Sigmoid colon (tissue), 7 donors: ENCODE data around the gene FTL. TPM values are rescaled to one million over a fixed set of nuclear protein-coding genes. Genes with fewer than 3 reads are reported as not detected.

Experiments used
- DNase-seq: peaks from one replicate; pipeline ENCODE4 v3.0.0-alpha.2; 2019
- H3K27ac ChIP-seq, 4 donors: fragments of 200-600 bp; sonication (generic); one replicate each; pipeline ENCODE4 v1.5.1; 2016 to 2019; ENCODE audit warnings: mild to moderate bottlenecking in 1 of 4
- H3K27me3 ChIP-seq, 3 donors: fragments of 200-600 bp; sonication (generic); one replicate each; pipeline ENCODE4 v1.5.1; 2019; ENCODE audit warnings: mild to moderate bottlenecking in 1 of 3
- H3K36me3 ChIP-seq, 4 donors: fragments of 200-600 bp; sonication (generic); one replicate each; pipeline ENCODE4 v1.5.1; 2016 to 2019
- H3K4me1 ChIP-seq, 4 donors: fragments of 200-600 bp; sonication (generic); one replicate each; pipeline ENCODE4 v1.5.1; 2017 to 2019
- H3K4me3 ChIP-seq, 4 donors: fragments of 200-600 bp; sonication (generic); one replicate each; pipeline ENCODE4 v1.5.1; 2017 to 2019; ENCODE audit warnings: mild to moderate bottlenecking in 2 of 4, moderate library complexity in 1 of 4
- H3K9me3 ChIP-seq, 4 donors: fragments of 200-600 bp in 3 of 4; sonication (generic) in 3 of 4; one replicate each; pipeline versions ENCODE4 v1.5.1 to v1.6.1; 2013 to 2019
- EP300 ChIP-seq, 4 donors: sonication (generic); formaldehyde crosslinking; IDR thresholded peaks; one replicate each; pipeline ENCODE4 v1.6.1; 2017; ENCODE audit warnings: antibody characterized with exemption in 4 of 4
- POLR2A ChIP-seq, 2 donors: fragments of 450-650 bp; IDR thresholded peaks; one replicate each; pipeline ENCODE4 v1.6.1; 2016; ENCODE audit warnings: antibody characterized with exemption in 2 of 2, mild to moderate bottlenecking in 2 of 2, moderate library complexity in 2 of 2
- POLR2AphosphoS5 ChIP-seq, 4 donors: sonication (generic); formaldehyde crosslinking; IDR thresholded peaks; one replicate each; pipeline ENCODE4 v1.6.1; 2017; ENCODE audit warnings: antibody characterized with exemption in 4 of 4
- WGBS, 2 donors: extraction: QIAGEN DNeasy Blood & Tissue Kit; methylation state at CpG; one replicate each; pipeline ENCODE4 v1.1.7; 2013; 5-methylcytosine and 5-hydroxymethylcytosine counted together
- intact Hi-C: fragments of 100-400 bp; cut with DNase I; formaldehyde crosslinking; loops from one replicate; pipeline ENCODE4 v1.15.1; 2023
- polyA plus RNA-seq, 3 donors: library from polyadenylated mRNA; stranded (reverse); fragments of 200-250 nt; gene quantifications; one replicate each; pipeline ENCODE4 v1.2.3, GENCODE V29; 2013
- total RNA-seq, 4 donors: library from RNA; depleted of rRNA; stranded (reverse); fragments of >200 nt; gene quantifications; one replicate each; pipeline ENCODE4 v1.1.0, GENCODE V29; 2016
- TF ChIP-seq, protein P1 (sequence below), 4 experiments: fragments of 450-650 bp in 3 of 4; fragments of 200-600 bp in 1 of 4; IDR thresholded peaks; one replicate each; pipeline ENCODE4 v1.5.1; 2016 to 2019; ENCODE audit warnings: antibody characterized with exemption in 4 of 4, mild to moderate bottlenecking in 3 of 4, moderate library complexity in 2 of 4
- donor health status: healthy with polysubstance abuse.
- donor health status: Bipolar disorder and iron deficiency.
- donor health status: healthy.

FTL gene
- total and polyA plus RNA-seq, 7 donors, result 2,871 to 9,923 (median 3,503) TPM

DNA sequence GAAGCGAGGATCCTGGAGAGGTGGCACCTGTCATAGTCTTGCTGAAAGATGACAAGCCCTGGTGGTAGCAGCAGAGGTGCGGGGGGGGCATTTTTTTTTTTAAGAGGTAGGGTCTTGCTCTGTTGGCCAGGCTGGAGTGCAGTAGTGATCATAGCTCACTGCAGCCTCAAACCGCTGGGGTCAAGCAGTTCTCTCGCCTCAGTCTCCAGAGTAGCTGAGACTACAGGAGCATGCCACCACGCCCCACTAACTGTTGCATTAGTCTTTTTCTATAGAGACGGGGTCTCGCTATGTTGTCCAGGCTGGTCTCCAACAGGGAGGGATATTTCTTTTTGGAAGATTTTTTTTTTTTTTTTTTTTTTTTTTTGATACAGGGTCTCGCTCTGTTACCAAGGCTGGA, 7.1 kb upstream of the FTL start:
- Histone ChIP-seq H3K4me3 (no peak overlapping the region), H3K9me3 (no peaks in the 10 kb centered on the region), H3K36me3 (peaks cover 0 to 4% (median 0%) of the 10 kb centered on the region in 4 donors), H3K27ac (no peak overlapping the region), H3K4me1 (peaks cover 0 to 26% (median 23%) of the 10 kb centered on the region in 4 donors), H3K27me3 (no peaks in the 10 kb centered on the region)
- 97 to 98% methylated on average over 8 of the region's 8 CpGs for WGBS, 2 donors
- TF ChIP-seq, protein P1, sequence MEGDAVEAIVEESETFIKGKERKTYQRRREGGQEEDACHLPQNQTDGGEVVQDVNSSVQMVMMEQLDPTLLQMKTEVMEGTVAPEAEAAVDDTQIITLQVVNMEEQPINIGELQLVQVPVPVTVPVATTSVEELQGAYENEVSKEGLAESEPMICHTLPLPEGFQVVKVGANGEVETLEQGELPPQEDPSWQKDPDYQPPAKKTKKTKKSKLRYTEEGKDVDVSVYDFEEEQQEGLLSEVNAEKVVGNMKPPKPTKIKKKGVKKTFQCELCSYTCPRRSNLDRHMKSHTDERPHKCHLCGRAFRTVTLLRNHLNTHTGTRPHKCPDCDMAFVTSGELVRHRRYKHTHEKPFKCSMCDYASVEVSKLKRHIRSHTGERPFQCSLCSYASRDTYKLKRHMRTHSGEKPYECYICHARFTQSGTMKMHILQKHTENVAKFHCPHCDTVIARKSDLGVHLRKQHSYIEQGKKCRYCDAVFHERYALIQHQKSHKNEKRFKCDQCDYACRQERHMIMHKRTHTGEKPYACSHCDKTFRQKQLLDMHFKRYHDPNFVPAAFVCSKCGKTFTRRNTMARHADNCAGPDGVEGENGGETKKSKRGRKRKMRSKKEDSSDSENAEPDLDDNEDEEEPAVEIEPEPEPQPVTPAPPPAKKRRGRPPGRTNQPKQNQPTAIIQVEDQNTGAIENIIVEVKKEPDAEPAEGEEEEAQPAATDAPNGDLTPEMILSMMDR (IDR thresholded peaks at IDR 0.05), result no peak
- no peak for TF ChIP-seq POLR2A (IDR thresholded peaks at IDR 0.05)
- TF ChIP-seq POLR2AphosphoS5 (IDR thresholded peaks at IDR 0.05), result no peak
- TF ChIP-seq EP300 (IDR thresholded peaks at IDR 0.05), result no peak
- DNase-seq, result no peak
- intact Hi-C loops, result loop anchor here (5.0 kb wide), 1 partner anchor 46 kb away; no protein-coding TSS in a partner anchor

DNA sequence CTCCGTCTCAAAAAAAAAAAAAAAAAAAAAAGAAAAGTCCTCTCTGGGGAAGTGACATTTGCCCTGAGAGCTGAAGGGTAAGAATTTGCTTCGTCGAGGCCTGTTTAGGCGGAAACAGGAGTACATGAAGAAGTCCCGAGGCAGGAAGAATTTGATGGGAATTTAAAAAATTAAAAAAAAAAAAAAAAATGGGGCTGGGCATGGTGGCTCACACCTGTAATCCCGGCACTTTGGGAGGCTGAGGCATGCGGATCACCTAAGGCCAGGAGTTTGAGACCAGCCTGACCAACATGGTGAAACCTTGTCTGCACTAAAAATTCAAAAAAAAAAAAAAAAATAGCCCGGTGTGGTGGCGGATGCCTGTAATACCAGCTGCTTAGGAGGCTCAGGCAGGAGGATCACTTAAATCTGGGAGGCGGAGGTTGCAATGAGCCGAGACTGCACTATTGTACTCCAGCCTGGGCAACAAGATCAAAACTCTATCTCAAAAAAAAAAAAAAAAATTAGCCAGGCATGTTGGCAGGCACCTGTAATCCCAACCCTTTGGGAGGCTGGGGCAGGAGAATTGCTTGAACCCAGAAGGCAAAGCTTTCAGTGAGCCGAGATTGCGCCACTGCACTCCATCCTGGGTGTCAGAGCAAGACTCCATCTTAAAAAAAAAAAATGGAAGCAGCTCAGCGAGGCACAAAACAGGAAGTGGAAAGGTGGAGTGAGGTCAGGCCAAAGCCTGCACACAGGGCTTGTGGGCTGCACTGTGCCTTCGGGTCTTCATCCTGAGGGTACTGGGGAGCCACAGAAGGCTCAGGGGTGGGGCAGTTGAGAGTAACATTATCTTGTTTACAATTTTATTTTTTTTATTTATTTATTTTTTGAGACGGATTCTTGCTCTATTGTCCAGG, 5.5 kb upstream of the FTL start:
- DNase-seq, result no peak
- no peaks in the 10 kb centered on the region for H3K27me3 ChIP-seq
- no peak overlapping the region for H3K4me3 ChIP-seq
- H3K4me1 ChIP-seq, result peaks cover 0 to 41% (median 35%) of the 10 kb centered on the region in 4 donors
- TF ChIP-seq POLR2AphosphoS5 (IDR thresholded peaks at IDR 0.05) (no peak), POLR2A (IDR thresholded peaks at IDR 0.05) (no peak)
- H3K9me3 ChIP-seq, result no peaks in the 10 kb centered on the region
- peaks cover 0 to 4% (median 0%) of the 10 kb centered on the region in 4 donors for H3K36me3 ChIP-seq
- no peak overlapping the region for H3K27ac ChIP-seq
- intact Hi-C loops, result loop anchor here (5.0 to 10.0 kb wide), 3 partner anchors 47 to 325 kb away; partner anchors contain the start of gene DBP
- 78 to 79% methylated on average over 16 of the region's 16 CpGs for WGBS, 2 donors

DNA sequence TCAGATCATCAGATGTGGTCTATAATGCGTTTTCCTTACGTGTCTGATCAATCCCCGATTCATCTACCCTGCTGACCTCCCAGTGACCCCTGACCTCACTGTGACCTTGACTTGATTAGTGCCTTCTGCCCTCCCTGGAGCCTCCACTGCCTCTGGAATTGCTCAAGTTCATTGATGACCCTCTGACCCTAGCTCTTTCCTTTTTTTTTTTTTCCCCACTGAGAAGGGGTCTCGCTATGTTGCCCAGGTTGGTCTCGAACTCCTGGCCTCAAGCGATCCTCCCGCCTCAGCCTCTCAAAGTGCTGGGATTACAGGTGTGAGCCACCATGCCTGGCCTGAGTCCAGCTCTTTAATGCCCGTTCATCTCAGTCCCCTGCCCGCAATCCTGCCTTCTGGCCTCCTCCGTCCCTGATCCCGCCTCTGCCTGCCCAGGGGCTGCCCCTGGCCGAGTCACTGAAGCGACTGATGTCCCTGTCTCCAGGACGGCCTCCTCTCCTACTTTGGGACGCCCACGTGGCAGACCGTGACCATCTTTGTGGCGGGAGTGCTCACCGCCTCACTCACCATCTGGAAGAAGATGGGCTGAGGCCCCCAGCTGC, 4.0 kb upstream of the FTL start:
- intact Hi-C loops, result loop anchor here (5.0 to 10.0 kb wide), 2 partner anchors 164 to 326 kb away; partner anchors contain the start of gene DBP
- TF ChIP-seq POLR2AphosphoS5 (IDR thresholded peaks at IDR 0.05), result no peak
- no peak for TF ChIP-seq EP300 (IDR thresholded peaks at IDR 0.05)
- TF ChIP-seq POLR2A (IDR thresholded peaks at IDR 0.05), result no peak
- TF ChIP-seq, protein P1 (IDR thresholded peaks at IDR 0.05), result no peak
- Histone ChIP-seq H3K27me3 (no peaks in the 10 kb centered on the region), H3K36me3 (peaks cover under 1 to 7% (median under 1%) of the 10 kb centered on the region in 4 donors), H3K4me1 (peaks cover 0 to 36% (median 29%) of the 10 kb centered on the region in 4 donors), H3K27ac (peak overlapping the region in 3 of 4 donors; percentile 26 to 98 (median 93)), H3K9me3 (no peaks in the 10 kb centered on the region), H3K4me3 (no peak overlapping the region)
- DNase-seq, result no peak
- WGBS, 2 donors, result 80 to 86% methylated on average over 19 of the region's 19 CpGs

DNA sequence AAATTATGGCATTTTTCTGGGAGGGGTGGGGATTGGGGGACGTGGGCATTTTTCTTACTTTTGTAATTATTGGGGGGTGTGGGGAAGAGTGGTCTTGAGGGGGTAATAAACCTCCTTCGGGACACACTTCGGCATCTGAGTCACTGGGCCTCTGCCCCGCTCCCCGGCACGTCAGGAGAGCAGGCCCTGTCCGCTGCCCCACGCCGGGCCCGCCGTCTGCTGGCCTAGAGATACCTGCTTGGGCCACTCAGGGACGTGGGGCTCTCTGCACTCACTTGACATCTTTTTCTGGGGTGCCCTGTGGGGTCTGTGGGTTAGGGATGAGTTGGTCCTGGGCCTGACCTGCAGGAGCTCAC, 3.5 kb upstream of the FTL start:
- H3K4me1 ChIP-seq, result peaks cover 0 to 38% (median 32%) of the 10 kb centered on the region in 4 donors

More for the DNA sequence above, 3.5 kb upstream of the FTL start:
- Histone ChIP-seq H3K27ac (peak overlapping the region; percentile 91 to 98 (median 95)), H3K27me3 (no peaks in the 10 kb centered on the region), H3K4me3 (no peak overlapping the region), H3K9me3 (no peaks in the 10 kb centered on the region), H3K36me3 (peaks cover 5 to 12% (median 6%) of the 10 kb centered on the region in 4 donors)
- no peak for TF ChIP-seq POLR2AphosphoS5 (IDR thresholded peaks at IDR 0.05)
- no peak for TF ChIP-seq POLR2A (IDR thresholded peaks at IDR 0.05)
- TF ChIP-seq EP300 (IDR thresholded peaks at IDR 0.05), result no peak
- TF ChIP-seq, protein P1 (IDR thresholded peaks at IDR 0.05), result no peak
- WGBS, 2 donors, result 84 to 86% methylated on average over 12 of the region's 12 CpGs
- intact Hi-C loops, result loop anchor here (5.0 to 10.0 kb wide), 2 partner anchors 164 to 327 kb away; partner anchors contain the start of gene DBP
- DNase-seq, result no peak
